ENCODE results near the gene HIPK2.
A peak's percentile ranks its signal among the peaks of the same experiment; 100 is the strongest.
"Not testable (repeated sequence)": the region's sequence is repeated elsewhere in the genome, so short reads cannot be mapped to it uniquely, and the experiment has no call there.

The HIPK2 gene

GRCh38 chr7:139692723-139693122, 85.1 kb downstream of the HIPK2 start:
- no peak for DNase-seq

DNA sequence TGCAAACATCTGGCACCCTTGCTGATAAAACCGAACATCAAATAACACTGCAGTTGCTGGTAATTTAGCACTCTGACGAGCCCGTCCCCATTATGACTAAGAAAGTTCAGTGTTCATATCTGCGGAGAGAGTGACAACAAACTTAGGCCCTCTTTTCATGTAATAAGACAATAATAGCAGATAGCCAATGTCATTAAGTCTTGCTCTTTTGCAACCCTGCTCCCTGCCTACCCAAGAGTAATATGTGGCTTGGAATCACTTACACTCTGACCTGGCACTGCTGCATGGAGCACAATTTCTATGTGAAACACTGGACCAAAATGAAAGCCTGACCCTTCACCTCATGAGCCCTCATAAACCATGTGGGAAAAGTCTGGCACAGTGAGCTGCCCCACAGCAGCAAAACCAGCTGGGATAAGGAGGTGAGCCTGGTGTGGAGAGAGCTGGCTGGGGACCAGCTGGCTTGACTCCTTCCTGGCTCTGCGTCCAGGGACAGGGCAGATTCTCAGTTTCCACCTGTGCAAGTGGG, 86.5 kb downstream of the HIPK2 start:
- no peak for DNase-seq

DNA sequence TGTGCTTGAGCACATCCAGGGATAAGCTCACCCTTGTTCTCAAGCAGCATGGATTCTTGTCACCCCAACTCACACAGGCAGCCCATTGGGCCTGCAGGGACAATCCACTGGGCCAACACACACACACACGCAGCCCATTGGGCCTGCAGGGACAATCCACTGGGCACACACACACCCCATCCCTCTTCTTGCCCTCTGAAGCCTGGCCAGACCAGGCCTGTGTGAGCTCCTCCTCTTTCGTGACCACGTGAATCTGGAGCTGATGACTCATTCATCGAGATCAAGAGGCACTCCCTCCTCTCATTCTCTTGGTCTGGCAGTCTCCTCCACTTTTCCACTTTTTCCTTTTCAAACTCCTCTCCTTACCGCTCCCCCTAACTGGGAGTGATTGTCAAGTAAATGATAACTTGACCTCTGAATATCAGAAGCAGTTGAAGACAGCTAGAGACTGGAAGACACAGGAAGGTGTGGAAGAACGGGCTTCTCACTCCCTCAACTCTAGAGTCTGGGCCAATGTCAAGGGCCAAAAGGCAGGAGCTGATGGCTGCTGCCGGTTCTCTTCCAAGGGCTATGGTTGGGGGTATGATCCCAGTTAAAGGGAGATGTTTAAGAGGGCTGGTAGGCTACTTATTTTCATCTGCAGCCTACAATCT, 89.7 kb downstream of the HIPK2 start:
- DNase-seq = no peak

DNA sequence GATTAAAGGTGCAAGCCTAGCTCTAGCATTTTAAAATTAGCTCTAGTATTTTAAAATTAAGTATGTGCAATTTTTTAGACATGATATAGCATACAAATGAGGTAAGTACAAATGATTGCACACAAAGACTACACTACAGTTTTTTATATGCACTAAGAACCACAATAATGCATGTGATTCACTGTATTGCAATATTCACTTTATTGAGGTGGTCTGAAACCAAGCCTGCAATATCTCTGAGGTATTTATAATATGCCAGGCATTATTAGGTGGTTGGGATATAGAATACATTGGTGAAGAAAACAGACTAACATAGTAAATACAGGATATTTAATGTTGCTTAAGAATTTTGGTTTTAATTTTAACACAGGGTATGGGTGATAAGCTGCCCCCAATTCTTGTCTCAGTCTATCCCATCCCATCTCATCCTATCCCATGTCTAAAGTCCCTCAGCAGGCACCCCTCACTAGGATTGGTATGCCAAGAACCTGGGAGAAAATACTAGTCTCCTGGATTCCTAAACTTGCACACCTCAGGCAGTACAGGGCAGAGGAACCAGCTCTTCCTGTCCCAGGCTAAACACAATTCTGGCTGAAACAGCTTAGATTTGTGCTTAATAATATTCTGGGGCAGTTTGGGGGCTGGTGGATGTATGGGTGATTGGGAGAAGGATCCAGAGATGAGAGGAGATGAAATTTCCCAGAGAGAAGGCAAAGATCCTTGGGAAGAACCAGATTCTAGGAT, 90.4 kb downstream of the HIPK2 start:
- DNase-seq = no peak

- no peak for DNase-seq
Measured at GRCh38 chr7:139683137-139683921, 94.5 kb downstream of the HIPK2 start.

DNA sequence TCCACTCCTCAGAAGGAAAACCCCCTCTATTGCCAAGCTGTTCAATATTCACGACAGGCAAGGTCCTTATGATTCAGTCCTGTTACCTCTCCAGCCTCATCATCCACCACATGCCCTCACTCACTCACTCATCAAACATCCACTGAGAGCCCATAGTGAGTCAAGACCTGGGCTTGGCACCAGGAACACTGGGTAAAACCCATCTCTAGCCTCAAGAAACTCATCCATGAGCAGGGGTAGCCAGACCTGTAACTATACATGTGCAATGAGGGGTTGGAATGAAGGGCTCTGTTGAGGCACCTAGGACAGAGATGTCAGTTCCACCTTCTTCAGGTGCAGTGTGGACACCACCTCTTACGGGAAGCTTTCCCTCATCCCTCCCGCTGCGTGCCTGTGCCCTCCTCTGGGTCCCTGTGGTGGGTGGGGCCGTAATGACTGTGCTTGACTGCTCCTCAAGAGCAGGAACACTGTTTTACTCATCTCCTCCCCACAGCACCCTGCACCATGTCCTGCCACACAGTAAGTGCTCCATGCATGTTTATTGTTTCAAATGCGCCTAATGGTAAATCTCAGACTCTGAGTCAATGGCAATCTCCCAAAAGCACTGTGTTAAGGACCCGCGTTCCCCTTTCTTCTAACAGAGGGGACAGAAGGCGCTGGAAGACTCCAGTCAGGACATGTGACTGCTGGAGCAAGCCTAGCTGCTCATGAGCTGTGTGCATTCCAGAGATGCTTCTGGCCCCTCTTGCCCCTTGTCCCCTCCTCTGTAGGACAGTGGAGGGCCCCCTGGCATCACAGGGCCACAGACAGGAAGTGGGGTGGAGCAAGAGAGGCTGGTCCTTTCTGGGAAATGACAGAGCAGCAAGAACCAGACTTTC, 95.4 kb downstream of the HIPK2 start:
- DNase-seq = no peak

- no peak for DNase-seq
Measured at GRCh38 chr7:139681812-139682135, 96.0 kb downstream of the HIPK2 start.

GRCh38 chr7:139681463-139681755, 96.4 kb downstream of the HIPK2 start:
- no peak for DNase-seq

- peak; percentile 44 for DNase-seq
Measured at GRCh38 chr7:139680676-139681462, 96.9 kb downstream of the HIPK2 start.

DNA sequence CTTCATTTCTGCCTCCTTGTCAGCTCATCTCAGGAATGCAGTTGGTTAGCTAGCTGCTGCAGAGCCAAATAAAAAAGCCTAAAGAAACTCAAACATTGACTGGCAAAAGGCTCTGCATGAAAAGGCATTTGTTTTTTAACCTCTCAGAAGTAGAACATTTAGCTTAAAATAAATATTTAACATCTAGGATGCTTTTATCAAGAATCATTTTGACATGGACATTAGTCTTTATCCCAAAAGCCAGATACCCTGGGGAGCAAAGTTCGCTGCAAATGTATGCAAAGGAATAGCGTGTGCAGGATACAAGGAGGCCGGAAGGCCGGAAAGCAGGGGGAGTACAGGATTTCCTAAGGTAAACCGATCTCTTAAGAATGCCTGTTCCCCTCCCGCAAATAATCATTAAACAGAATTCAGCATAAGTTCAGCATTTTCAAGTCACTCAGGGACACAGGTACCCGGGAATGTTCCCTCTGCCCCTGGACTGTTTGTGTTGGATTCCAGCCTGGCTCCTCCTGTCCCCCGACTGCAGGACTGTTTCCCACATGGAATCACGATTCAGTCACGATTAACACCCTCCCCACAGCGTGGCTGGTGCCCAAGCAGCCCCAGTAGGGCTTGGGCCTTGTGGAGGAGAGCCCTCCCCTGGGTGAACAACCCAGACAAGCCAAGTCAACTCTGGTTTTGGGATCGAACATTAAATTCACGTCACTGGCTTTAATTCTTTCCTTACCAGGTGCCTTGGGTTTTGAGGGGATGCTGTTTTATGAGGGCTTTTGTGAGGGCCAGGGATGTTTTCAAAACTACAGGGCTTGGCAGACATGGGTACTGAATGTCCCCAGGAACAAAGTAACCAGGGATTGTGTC, 97.8 kb downstream of the HIPK2 start:
- no peak for DNase-seq

GRCh38 chr7:139676390-139676789, 101.4 kb downstream of the HIPK2 start:
- DNase-seq = no peak

DNA sequence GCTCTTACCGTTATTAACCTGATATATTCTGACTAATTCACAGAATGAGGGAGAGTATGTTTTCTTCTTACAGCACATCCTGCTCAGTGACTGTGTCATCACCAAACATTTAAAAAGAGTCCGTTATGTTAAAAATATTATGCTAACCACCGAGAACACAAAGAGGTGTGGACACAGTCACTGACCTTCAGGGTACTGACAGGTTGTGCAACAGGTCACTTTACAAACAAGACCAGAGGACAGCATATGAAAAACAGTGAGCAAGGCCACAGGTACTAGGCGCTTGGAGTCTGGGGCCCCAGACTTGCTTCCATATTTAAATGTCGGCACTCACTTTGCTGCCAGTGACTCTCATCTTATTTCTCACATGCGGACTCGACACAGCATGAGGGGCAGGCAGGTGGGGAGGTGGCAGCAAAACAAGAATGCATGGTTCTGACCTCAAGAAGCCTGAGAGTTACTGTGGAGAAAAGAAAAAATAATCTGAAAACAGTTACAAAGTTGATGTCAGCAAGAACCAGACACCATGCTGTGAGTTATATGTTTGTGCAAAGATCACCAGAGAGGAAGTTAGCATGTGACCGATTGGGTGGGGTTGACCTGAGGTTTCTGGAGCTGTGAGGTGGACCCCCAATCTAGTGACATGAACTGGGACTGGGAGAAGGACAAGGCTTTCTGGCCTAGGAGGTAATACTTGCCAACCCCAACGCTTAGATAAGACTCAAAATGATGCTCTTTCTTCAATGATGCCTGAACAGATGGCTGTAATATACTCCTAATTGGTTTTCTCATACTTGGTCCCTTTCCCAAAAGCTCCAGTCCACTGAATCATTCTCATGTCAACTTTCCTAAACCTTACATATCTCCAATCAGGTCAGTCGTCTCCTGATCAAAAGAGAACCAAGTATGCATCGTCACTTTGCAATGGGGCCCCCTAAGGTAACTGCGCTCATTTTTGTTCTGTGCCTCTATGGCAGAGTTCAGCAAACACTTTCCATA, 102.4 kb downstream of the HIPK2 start:
- no peak for DNase-seq

- no peak for DNase-seq
Measured at GRCh38 chr7:139674752-139675126, 103.1 kb downstream of the HIPK2 start.

- no peak for DNase-seq
Measured at GRCh38 chr7:139674341-139674740, 103.5 kb downstream of the HIPK2 start.

GRCh38 chr7:139673762-139674161, 104.0 kb downstream of the HIPK2 start:
- no peak for DNase-seq

DNA sequence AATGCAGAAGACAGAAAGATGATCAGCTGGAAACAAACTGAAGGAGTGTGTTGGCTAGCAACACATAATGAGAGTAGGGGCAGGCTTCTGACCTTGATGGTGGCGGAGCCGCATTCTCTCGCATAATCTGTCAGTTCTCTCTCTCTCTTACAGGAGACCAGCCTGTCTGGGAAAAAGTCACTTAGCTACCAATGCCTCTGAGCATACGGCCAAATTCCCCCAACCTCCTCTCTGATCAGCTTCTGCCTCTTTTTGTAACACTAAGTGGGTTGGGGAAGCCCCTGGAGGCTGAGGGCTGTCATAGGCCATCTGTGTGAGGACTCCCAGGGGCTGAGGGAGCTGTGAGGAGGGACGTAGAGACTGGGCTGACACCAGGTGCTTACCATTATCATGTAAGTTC, 104.6 kb downstream of the HIPK2 start:
- DNase-seq = no peak

DNA sequence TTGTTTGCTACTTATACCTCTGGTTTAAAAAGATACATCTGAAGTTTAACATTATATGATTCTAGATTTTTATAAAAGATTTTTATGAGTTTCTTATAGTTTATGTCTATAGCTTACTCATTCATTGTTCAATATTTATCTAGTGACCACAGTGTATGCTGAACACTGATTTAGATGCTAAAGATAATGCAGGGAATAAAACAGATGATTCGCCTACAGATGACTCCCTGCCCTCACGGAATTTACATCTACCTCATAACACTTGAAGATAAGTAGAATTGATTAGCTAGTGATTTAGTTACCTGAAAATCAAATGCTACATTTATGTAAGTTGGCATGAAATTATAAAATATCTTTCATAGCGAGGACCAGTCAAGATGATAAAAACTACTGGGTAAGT, 105.8 kb downstream of the HIPK2 start:
- no peak for DNase-seq

DNA sequence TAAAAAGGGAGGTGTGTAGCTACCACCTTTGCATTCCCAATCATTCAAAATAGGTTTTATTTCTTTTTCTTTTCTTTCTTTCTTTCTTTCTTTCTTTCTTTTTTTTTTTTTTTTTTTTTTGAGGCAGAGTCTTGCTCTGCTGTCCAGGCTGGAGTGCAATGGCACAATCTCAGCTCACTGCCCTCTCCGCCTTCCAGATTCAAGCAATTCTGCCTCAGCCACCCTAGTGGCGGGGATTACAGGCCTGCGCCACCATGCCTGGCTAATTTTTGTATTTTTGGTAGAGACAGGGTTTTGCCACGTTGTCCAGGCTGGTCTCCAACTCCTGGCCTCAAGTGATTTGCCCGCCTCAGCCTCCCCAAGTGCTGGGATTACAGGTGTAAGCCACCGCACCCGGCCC, 107.1 kb downstream of the HIPK2 start:
- DNase-seq = not testable (repeated sequence)

GRCh38 chr7:139669106-139670061, 108.4 kb downstream of the HIPK2 start:
- no peak for DNase-seq

All from activated T-cell treated with anti-CD3 and anti-CD28 coated beads, Interleukin-2, amount 50 U/mL, for 1 hour (primary cell).